H1 (cell line): ENCODE results near the gene MBD1. TPM values are rescaled to one million over a fixed set of nuclear protein-coding genes. Genes with fewer than 3 reads are reported as not detected.

Experiments
- CTCF ChIA-PET: fragments of 300-600 bp; sonication (Branson Sonifier 250); formaldehyde crosslinking; loops from one replicate; lab custom pipeline; 2021; ENCODE audit not compliant: partially characterized antibody; lab: Charles Lee
- POLR2A ChIA-PET: fragments of 300-600 bp; sonication (Branson Sonifier 250); formaldehyde crosslinking; loops from one replicate; lab custom pipeline; 2021; ENCODE audit warnings: inconsistent platforms; ENCODE audit not compliant: partially characterized antibody; lab: Charles Lee
- DNase-seq, 2 experiments: peaks; one replicate each; pipeline versions ENCODE4 v3.0.0 to v3.0.0-alpha.2; 2010 to 2022; ENCODE audit warnings: low spot score in 2 of 2, low read depth in 1 of 2, mixed read lengths in 1 of 2
- FAIRE-seq: peaks from 2 replicates; lab custom pipeline; 2011; peaks lifted over from hg19 to GRCh38; lab: Jason Lieb, UNC
- H2AFZ ChIP-seq: 2 replicates; pipeline ENCODE4 v1.8.1; 2012; ENCODE audit warnings: low read length, inconsistent platforms
- H2AK5ac ChIP-seq: 2 replicates; pipeline ENCODE4 v1.6.1; 2013; ENCODE audit warnings: low read depth, low read length
- H2BK120ac ChIP-seq: replicated peaks from 2 replicates; pipeline ENCODE3; 2013; ENCODE audit warnings: low read depth, low read length, inconsistent platforms
- H2BK12ac ChIP-seq: 2 replicates; pipeline ENCODE4 v1.6.1; 2013; ENCODE audit warnings: low read depth, low read length
- H2BK15ac ChIP-seq: 2 replicates; pipeline ENCODE4 v1.6.1; 2013; ENCODE audit warnings: low read length
- H2BK20ac ChIP-seq: 2 replicates; pipeline ENCODE4 v1.6.1; 2013; ENCODE audit warnings: low read length
- H2BK5ac ChIP-seq: 2 replicates; pipeline ENCODE4 v1.6.1; 2013; ENCODE audit warnings: low read depth, low read length
- H3K14ac ChIP-seq: 2 replicates; pipeline ENCODE4 v1.6.1; 2013; ENCODE audit warnings: inconsistent platforms; ENCODE audit not compliant: insufficient read length
- H3K18ac ChIP-seq: 2 replicates; pipeline ENCODE4 v1.6.1; 2013; ENCODE audit warnings: low read length; ENCODE audit errors: extremely low read depth
- H3K23ac ChIP-seq: 2 replicates; pipeline ENCODE4 v1.6.1; 2013; ENCODE audit warnings: inconsistent platforms; ENCODE audit not compliant: insufficient read length
- H3K23me2 ChIP-seq: 2 replicates; pipeline ENCODE4 v1.6.1; 2013; ENCODE audit warnings: low read depth, low read length
- H3K27ac ChIP-seq: 2 replicates; pipeline ENCODE4 v1.6.1; 2011; ENCODE audit warnings: low read depth, low read length, inconsistent platforms
- H3K27me3 ChIP-seq, 4 experiments: replicated peaks in 1 of 4; 1 replicate in 1 of 4; 2 replicates in 3 of 4; pipeline versions ENCODE4 v1.6.1 to v1.8.1; 2011 to 2013; ENCODE audit warnings: low read length in 3 of 4, mild to moderate bottlenecking in 3 of 4, inconsistent platforms in 2 of 4, mixed read lengths in 2 of 4, moderate library complexity in 1 of 4; ENCODE audit not compliant: control insufficient read depth in 3 of 4, insufficient read depth in 3 of 4; ENCODE audit errors: extremely low read depth in 1 of 4
- H3K36me3 ChIP-seq, 4 experiments: 2 replicates each; pipeline versions ENCODE4 v1.6.1 to v1.8.1; 2011 to 2013; ENCODE audit warnings: mild to moderate bottlenecking in 4 of 4, low read length in 3 of 4, moderate library complexity in 2 of 4, control low read depth in 1 of 4, inconsistent platforms in 1 of 4; ENCODE audit not compliant: insufficient read depth in 4 of 4, control insufficient read depth in 2 of 4
- H3K4ac ChIP-seq: replicated peaks from 2 replicates; pipeline ENCODE3; 2013; ENCODE audit warnings: low read length, low read depth, mixed read lengths, inconsistent platforms; ENCODE audit not compliant: insufficient read length
- H3K4me1 ChIP-seq, 4 experiments: replicated peaks in 1 of 4; 1 replicate in 1 of 4; 2 replicates in 3 of 4; pipeline versions ENCODE4 v1.6.1 to v1.8.1; 2011 to 2013; ENCODE audit warnings: low read length in 3 of 4, inconsistent platforms in 2 of 4, mixed read lengths in 1 of 4; ENCODE audit not compliant: insufficient read depth in 4 of 4, control insufficient read depth in 3 of 4
- H3K4me2 ChIP-seq, 2 experiments: 2 replicates each; pipeline versions ENCODE4 v1.6.1 to v1.8.1; 2011 to 2013; ENCODE audit warnings: low read depth in 2 of 2, low read length in 2 of 2, control low read depth in 1 of 2, inconsistent platforms in 1 of 2, mild to moderate bottlenecking in 1 of 2; ENCODE audit not compliant: insufficient read depth in 1 of 2
- H3K4me3 ChIP-seq, 4 experiments: fragments of 200-600, 300-600 bp in 1 of 4; sonication (generic), shearing (Covaris generic), sonication (Bioruptor Twin) in 1 of 4; 2 replicates each; pipeline versions ENCODE4 v1.5.1 to v1.8.1; 2011 to 2016; ENCODE audit warnings: low read length in 4 of 4, low read depth in 3 of 4, control low read depth in 2 of 4, inconsistent platforms in 2 of 4, mild to moderate bottlenecking in 2 of 4, mixed read lengths in 1 of 4, moderate library complexity in 1 of 4; ENCODE audit not compliant: insufficient read depth in 2 of 4; ENCODE audit errors: extremely low read depth in 1 of 4
- H3K56ac ChIP-seq: replicated peaks from 2 replicates; pipeline ENCODE3; 2013; ENCODE audit warnings: low read depth, mild to moderate bottlenecking, mixed read lengths, low read length, inconsistent platforms; ENCODE audit not compliant: insufficient read length
- H3K79me1 ChIP-seq: 2 replicates; pipeline ENCODE4 v1.6.1; 2013; ENCODE audit warnings: low read depth, low read length, control low read depth
- H3K79me2 ChIP-seq, 2 experiments: 2 replicates each; pipeline versions ENCODE4 v1.6.1 to v1.8.1; 2012 to 2013; ENCODE audit warnings: low read length in 2 of 2, mild to moderate bottlenecking in 2 of 2, inconsistent platforms in 1 of 2; ENCODE audit not compliant: insufficient read depth in 2 of 2, control insufficient read depth in 1 of 2
- H3K9ac ChIP-seq, 4 experiments: replicated peaks in 1 of 4; 1 replicate in 1 of 4; 2 replicates in 3 of 4; pipeline versions ENCODE4 v1.6.1 to v1.8.1; 2011 to 2013; ENCODE audit warnings: low read depth in 3 of 4, low read length in 3 of 4, control low read depth in 2 of 4, mild to moderate bottlenecking in 2 of 4, moderate library complexity in 2 of 4, inconsistent platforms in 1 of 4; ENCODE audit errors: extremely low read depth in 1 of 4
- H3K9me3 ChIP-seq, 2 experiments: 2 replicates each; pipeline versions ENCODE4 v1.6.1 to v1.8.1; 2012 to 2013; ENCODE audit warnings: mild to moderate bottlenecking in 2 of 2, moderate library complexity in 2 of 2, control low read depth in 1 of 2, inconsistent platforms in 1 of 2, low read depth in 1 of 2, low read length in 1 of 2, mixed read lengths in 1 of 2; ENCODE audit not compliant: insufficient read depth in 2 of 2
- H4K20me1 ChIP-seq, 2 experiments: replicated peaks in 1 of 2; 2 replicates each; pipeline versions ENCODE3 to v1.8.1; 2011 to 2013; ENCODE audit warnings: inconsistent platforms in 2 of 2, low read length in 2 of 2, mild to moderate bottlenecking in 1 of 2; ENCODE audit not compliant: insufficient read depth in 2 of 2, control insufficient read depth in 1 of 2
- H4K5ac ChIP-seq: 2 replicates; pipeline ENCODE4 v1.6.1; 2013; ENCODE audit warnings: low read length, low read depth, mixed read lengths, inconsistent platforms; ENCODE audit not compliant: insufficient read length
- H4K8ac ChIP-seq: 2 replicates; pipeline ENCODE4 v1.8.0; 2013; ENCODE audit warnings: mild to moderate bottlenecking, moderate library complexity, low read length, inconsistent platforms; ENCODE audit not compliant: insufficient read depth; ENCODE audit errors: extremely low read depth
- H4K91ac ChIP-seq: replicated peaks from 2 replicates; pipeline ENCODE3; 2013; ENCODE audit warnings: low read length, mixed read lengths, inconsistent platforms; ENCODE audit not compliant: insufficient read length
- ASH2L ChIP-seq: fragments of 200-600, 300-600 bp; sonication (generic); IDR thresholded peaks from one replicate; pipeline ENCODE4 v1.7.1; 2017; ENCODE audit warnings: low read length
- CTBP2 ChIP-seq: IDR thresholded peaks from 2 replicates; pipeline ENCODE4 v1.7.0; 2011; ENCODE audit warnings: borderline replicate concordance, mild to moderate bottlenecking, moderate library complexity, mixed read lengths, low read length; ENCODE audit not compliant: insufficient read depth, insufficient read length
- EP300 ChIP-seq, 2 experiments: IDR thresholded peaks; 1 replicate in 1 of 2; 2 replicates in 1 of 2; pipeline ENCODE4 v1.6.1; 2011 to 2012; ENCODE audit warnings: low read depth in 2 of 2, low read length in 2 of 2, mild to moderate bottlenecking in 2 of 2, borderline replicate concordance in 1 of 2, inconsistent platforms in 1 of 2, moderate library complexity in 1 of 2
- FOSL1 ChIP-seq: IDR thresholded peaks from 2 replicates; pipeline ENCODE4 v1.6.1; 2011; ENCODE audit warnings: mild to moderate bottlenecking, low read depth, low read length, moderate library complexity; ENCODE audit not compliant: insufficient read depth
- MAFK ChIP-seq: IDR thresholded peaks from 2 replicates; pipeline ENCODE4 v1.6.1; 2012; ENCODE audit warnings: low read depth, mild to moderate bottlenecking, improper control_type of control experiment, low read length
- PHF8 ChIP-seq: fragments of 200-600 bp; sonication (generic); conservative IDR thresholded peaks from 2 replicates; pipeline ENCODE4 v1.7.1; 2012; ENCODE audit warnings: low read depth, mild to moderate bottlenecking, inconsistent platforms, low read length, moderate library complexity
- POLR2A ChIP-seq, 2 experiments: IDR thresholded peaks; 1 replicate in 1 of 2; 2 replicates in 1 of 2; pipeline ENCODE4 v1.6.1; 2011; ENCODE audit warnings: low read depth in 2 of 2, low read length in 2 of 2, mild to moderate bottlenecking in 2 of 2; ENCODE audit errors: control extremely low read depth in 1 of 2
- POLR2AphosphoS5 ChIP-seq: IDR thresholded peaks from 2 replicates; pipeline ENCODE4 v1.6.1; 2011; ENCODE audit warnings: low read depth, low read length
- RFX5 ChIP-seq: IDR thresholded peaks from 2 replicates; pipeline ENCODE4 v1.6.1; 2011; ENCODE audit warnings: low read depth, low read length, improper control_type of control experiment, borderline replicate concordance
- SIN3A ChIP-seq, 2 experiments: IDR thresholded peaks in 1 of 2; conservative IDR thresholded peaks in 1 of 2; 2 replicates each; pipeline ENCODE4 v1.6.1; 2011 to 2012; ENCODE audit warnings: low read length in 2 of 2, improper control_type of control experiment in 1 of 2, low read depth in 1 of 2, mild to moderate bottlenecking in 1 of 2
- SIX5 ChIP-seq: IDR thresholded peaks from 2 replicates; pipeline ENCODE4 v1.6.1; 2011; ENCODE audit warnings: mild to moderate bottlenecking, low read depth, low read length
- SP1 ChIP-seq: IDR thresholded peaks from 2 replicates; pipeline ENCODE4 v1.6.1; 2011; ENCODE audit warnings: low read depth, low read length
- SP2 ChIP-seq: IDR thresholded peaks from 2 replicates; pipeline ENCODE4 v1.6.1; 2012; ENCODE audit warnings: mild to moderate bottlenecking, low read length, inconsistent platforms
- SP4 ChIP-seq: IDR thresholded peaks from 2 replicates; pipeline ENCODE4 v1.6.1; 2012; ENCODE audit warnings: low read length, inconsistent platforms
- TBP ChIP-seq: IDR thresholded peaks from 2 replicates; pipeline ENCODE4 v1.6.1; 2011; ENCODE audit warnings: low read depth, low read length, improper control_type of control experiment
- TCF12 ChIP-seq: IDR thresholded peaks from 2 replicates; pipeline ENCODE4 v1.6.1; 2011; ENCODE audit warnings: low read depth, mild to moderate bottlenecking, low read length
- YY1 ChIP-seq: IDR thresholded peaks from 2 replicates; pipeline ENCODE4 v1.6.1; 2011; ENCODE audit warnings: low read depth, mild to moderate bottlenecking, low read length
- WGBS, 2 experiments: shearing (Covaris generic) in 1 of 2; methylation state at CpG; one replicate each; pipeline versions ENCODE4 v1.1.6 to v1.1.7; 2013 to 2015; ENCODE audit warnings: low lambda C conversion rate in 2 of 2, mixed read lengths in 2 of 2, inconsistent platforms in 1 of 2, low coverage in 1 of 2, missing lambda C conversion rate in 1 of 2; ENCODE audit not compliant: insufficient replicate concordance in 2 of 2, insufficient coverage in 1 of 2, insufficient read length in 1 of 2; ENCODE audit errors: extremely low coverage in 1 of 2, missing lambda C conversion rate in 1 of 2; 5-methylcytosine and 5-hydroxymethylcytosine counted together
- polyA plus RNA-seq, 7 experiments: library from polyadenylated mRNA; depleted of rRNA in 3 of 7; stranded (reverse) in 5 of 7; unstranded in 2 of 7; fragments of >200 nt in 5 of 7; fragments of 200-250 nt in 2 of 7; gene quantifications; 1 replicate in 5 of 7; 2 replicates in 1 of 7; 4 replicates in 1 of 7; pipeline versions ENCODE4 v1.2.1 to v1.2.3, GENCODE V29; 2011 to 2013; ENCODE audit warnings: missing spikeins in 2 of 7, mixed read lengths in 2 of 7
- total RNA-seq: library from RNA; stranded (reverse); fragmentation: NEBNext Ultra II Directional; extraction: Animal tissue kit (Norgen Biotek cat#: 25700); gene quantifications from 2 replicates; pipeline ENCODE4 v1.2.1, GENCODE V29; 2021

The MBD1 gene
- total and polyA plus RNA-seq, 2 of the 8 experiments (the other 6 are each of a cell fraction or from before 2014, with no cell fraction given), result 32.2 to 41.6 TPM

- H2BK12ac ChIP-seq, result no peak overlapping the region
- no peaks in the 10 kb centered on the region for H4K20me1 ChIP-seq
- no peak overlapping the region for H3K23ac ChIP-seq
- no peak overlapping the region for H3K27ac ChIP-seq
- no peak overlapping the region for H4K91ac ChIP-seq
- no peaks in the 10 kb centered on the region for H3K23me2 ChIP-seq
- DNase-seq (no peak), FAIRE-seq (no peak)
- H3K4ac ChIP-seq, result no peak overlapping the region
- CTCF ChIA-PET, result no interaction called here
- no peaks in the 10 kb centered on the region for H3K9me3 ChIP-seq
- H3K56ac ChIP-seq, result no peak overlapping the region
- H2BK5ac ChIP-seq, result no peak overlapping the region
- H2BK15ac ChIP-seq, result no peak overlapping the region
- H3K27me3 ChIP-seq, result no peaks in the 10 kb centered on the region; a peak in 1 of 7 replicates
- 57% methylated on average over 5 of the region's 5 CpGs; no CpG with 5 or more reads in 1 of the 2 experiments for WGBS, 2 experiments
- no peak overlapping the region for H3K4me3 ChIP-seq
- no peak overlapping the region for H3K18ac ChIP-seq
- H3K4me2 ChIP-seq, result no peak overlapping the region
- POLR2A ChIA-PET, result no interaction called here
- H4K5ac ChIP-seq, result no peak overlapping the region
- H4K8ac ChIP-seq, result no peak overlapping the region
- H3K9ac ChIP-seq, result no peak overlapping the region
- no peak overlapping the region for H2BK20ac ChIP-seq
- no peaks in the 10 kb centered on the region for H3K79me2 ChIP-seq
- no peak overlapping the region for H2AK5ac ChIP-seq
- H3K14ac ChIP-seq, result no peak overlapping the region
- no peaks in the 10 kb centered on the region for H3K79me1 ChIP-seq
- H2BK120ac ChIP-seq, result no peak overlapping the region
- peak overlapping the region; percentile 71; the same call in 1 of the 2 replicates for H2AFZ ChIP-seq
- no peak for TF ChIP-seq SP1
- no peak for TF ChIP-seq SIX5
- no peak for TF ChIP-seq RFX5
- no peak for TF ChIP-seq POLR2AphosphoS5
- TF ChIP-seq POLR2A (IDR thresholded peaks at IDR 0.05; ENCODE audit: control extremely low read depth in 1 of 2, low read depth in 2 of 2, low read length in 2 of 2), result no peak
- TF ChIP-seq MAFK, result no peak
- no peak for TF ChIP-seq FOSL1
- no peak for TF ChIP-seq TBP
- no peak for TF ChIP-seq CTBP2
- TF ChIP-seq SP2, result no peak
- TF ChIP-seq TCF12, result no peak
- TF ChIP-seq SIN3A (conservative IDR thresholded peaks at IDR 0.05 in 1 of 2, IDR thresholded peaks at IDR 0.05 in 1 of 2; ENCODE audit: low read depth in 1 of 2, low read length in 2 of 2), result no peak
- TF ChIP-seq SP4, result no peak
- TF ChIP-seq ASH2L, result no peak
- no peak for TF ChIP-seq YY1
- TF ChIP-seq PHF8, result no peak
- TF ChIP-seq EP300 (IDR thresholded peaks at IDR 0.05; ENCODE audit: borderline replicate concordance in 1 of 2, low read depth in 2 of 2, low read length in 2 of 2), result no peak
- no peaks in the 10 kb centered on the region for H3K4me1 ChIP-seq
- H3K36me3 ChIP-seq, result no peaks in the 10 kb centered on the region
These were observed 39.4 kb upstream of the MBD1 start for GRCh38 chr18:50320719-50321118.
